HL-60 (cell line): ENCODE data around the gene UPK1B.

ENCODE experiments used
- GABPA ChIP-seq: IDR thresholded peaks from 2 replicates; pipeline ENCODE4 v1.6.1; 2012; ENCODE audit warnings: low read depth
- POLR2AphosphoS5 ChIP-seq: IDR thresholded peaks from 2 replicates; pipeline ENCODE4 v1.6.1; 2012; ENCODE audit warnings: low read depth
- TF ChIP-seq, protein P1 (sequence below): IDR thresholded peaks from one replicate; pipeline ENCODE4 v1.5.1; 2011; ENCODE audit warnings: low read length, control low read depth, inconsistent platforms; ENCODE audit not compliant: insufficient read depth
- TF ChIP-seq, protein P2 (sequence below): IDR thresholded peaks from 2 replicates; pipeline ENCODE4 v1.6.1; 2012; ENCODE audit warnings: low read depth; ENCODE audit not compliant: insufficient replicate concordance

DNA sequence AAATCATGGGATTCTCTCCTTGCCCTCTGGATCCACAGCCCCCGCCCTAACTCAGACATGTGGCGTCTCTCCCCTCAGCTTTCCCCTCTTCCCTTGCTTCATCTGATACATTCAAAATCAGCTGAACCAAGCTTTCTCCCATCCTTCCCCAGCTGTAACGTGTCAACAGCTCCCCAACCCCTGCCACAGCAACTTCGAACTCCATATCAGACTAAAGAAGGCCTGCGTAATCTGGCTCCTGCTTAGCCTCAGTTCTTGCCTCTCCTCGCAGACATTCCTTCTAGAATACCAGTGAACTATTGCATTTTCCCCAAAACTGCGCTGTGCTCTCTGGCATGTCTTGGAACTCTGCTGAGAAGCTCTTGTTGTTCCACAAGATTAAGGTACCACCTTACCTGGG, 49.0 kb downstream of the UPK1B start:
- TF ChIP-seq, protein P1, sequence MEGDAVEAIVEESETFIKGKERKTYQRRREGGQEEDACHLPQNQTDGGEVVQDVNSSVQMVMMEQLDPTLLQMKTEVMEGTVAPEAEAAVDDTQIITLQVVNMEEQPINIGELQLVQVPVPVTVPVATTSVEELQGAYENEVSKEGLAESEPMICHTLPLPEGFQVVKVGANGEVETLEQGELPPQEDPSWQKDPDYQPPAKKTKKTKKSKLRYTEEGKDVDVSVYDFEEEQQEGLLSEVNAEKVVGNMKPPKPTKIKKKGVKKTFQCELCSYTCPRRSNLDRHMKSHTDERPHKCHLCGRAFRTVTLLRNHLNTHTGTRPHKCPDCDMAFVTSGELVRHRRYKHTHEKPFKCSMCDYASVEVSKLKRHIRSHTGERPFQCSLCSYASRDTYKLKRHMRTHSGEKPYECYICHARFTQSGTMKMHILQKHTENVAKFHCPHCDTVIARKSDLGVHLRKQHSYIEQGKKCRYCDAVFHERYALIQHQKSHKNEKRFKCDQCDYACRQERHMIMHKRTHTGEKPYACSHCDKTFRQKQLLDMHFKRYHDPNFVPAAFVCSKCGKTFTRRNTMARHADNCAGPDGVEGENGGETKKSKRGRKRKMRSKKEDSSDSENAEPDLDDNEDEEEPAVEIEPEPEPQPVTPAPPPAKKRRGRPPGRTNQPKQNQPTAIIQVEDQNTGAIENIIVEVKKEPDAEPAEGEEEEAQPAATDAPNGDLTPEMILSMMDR, result no peak
- TF ChIP-seq POLR2AphosphoS5 (no peak), GABPA (no peak)
- TF ChIP-seq, protein P2, sequence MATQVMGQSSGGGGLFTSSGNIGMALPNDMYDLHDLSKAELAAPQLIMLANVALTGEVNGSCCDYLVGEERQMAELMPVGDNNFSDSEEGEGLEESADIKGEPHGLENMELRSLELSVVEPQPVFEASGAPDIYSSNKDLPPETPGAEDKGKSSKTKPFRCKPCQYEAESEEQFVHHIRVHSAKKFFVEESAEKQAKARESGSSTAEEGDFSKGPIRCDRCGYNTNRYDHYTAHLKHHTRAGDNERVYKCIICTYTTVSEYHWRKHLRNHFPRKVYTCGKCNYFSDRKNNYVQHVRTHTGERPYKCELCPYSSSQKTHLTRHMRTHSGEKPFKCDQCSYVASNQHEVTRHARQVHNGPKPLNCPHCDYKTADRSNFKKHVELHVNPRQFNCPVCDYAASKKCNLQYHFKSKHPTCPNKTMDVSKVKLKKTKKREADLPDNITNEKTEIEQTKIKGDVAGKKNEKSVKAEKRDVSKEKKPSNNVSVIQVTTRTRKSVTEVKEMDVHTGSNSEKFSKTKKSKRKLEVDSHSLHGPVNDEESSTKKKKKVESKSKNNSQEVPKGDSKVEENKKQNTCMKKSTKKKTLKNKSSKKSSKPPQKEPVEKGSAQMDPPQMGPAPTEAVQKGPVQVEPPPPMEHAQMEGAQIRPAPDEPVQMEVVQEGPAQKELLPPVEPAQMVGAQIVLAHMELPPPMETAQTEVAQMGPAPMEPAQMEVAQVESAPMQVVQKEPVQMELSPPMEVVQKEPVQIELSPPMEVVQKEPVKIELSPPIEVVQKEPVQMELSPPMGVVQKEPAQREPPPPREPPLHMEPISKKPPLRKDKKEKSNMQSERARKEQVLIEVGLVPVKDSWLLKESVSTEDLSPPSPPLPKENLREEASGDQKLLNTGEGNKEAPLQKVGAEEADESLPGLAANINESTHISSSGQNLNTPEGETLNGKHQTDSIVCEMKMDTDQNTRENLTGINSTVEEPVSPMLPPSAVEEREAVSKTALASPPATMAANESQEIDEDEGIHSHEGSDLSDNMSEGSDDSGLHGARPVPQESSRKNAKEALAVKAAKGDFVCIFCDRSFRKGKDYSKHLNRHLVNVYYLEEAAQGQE, result no peak
